Left lobe of liver (tissue), 2 donors: ENCODE measurements around the gene RBM17. TPM values are rescaled to one million over a fixed set of nuclear protein-coding genes. Genes with fewer than 3 reads are reported as not detected.
"Not testable (repeated sequence)": the region's sequence is repeated elsewhere in the genome, so short reads cannot be mapped to it uniquely, and the experiment has no call there.

Experiments used
- ATAC-seq: fragments of 200-7000 bp; cut with Tn5 transposase; one replicate; pipeline ENCODE4 v1.9.1; 2020; ENCODE audit warnings: mild to moderate bottlenecking, moderate library complexity
- DNase-seq: peaks from one replicate; pipeline ENCODE4 v3.0.0-alpha.2; 2020; ENCODE audit warnings: low spot score
- total RNA-seq: library from RNA; stranded (reverse); gene quantifications from one replicate; pipeline ENCODE4 v1.2.1, GENCODE V29; 2021
- donor health status: DM: no; HTN: no; CAD: no; lungs with moderate emphysema.
- donor health status: DM: no; HTN: yes; CAD: no.

RBM17 gene
- total RNA-seq, 1 donor from 2014 or later = 24.3 TPM

DNA sequence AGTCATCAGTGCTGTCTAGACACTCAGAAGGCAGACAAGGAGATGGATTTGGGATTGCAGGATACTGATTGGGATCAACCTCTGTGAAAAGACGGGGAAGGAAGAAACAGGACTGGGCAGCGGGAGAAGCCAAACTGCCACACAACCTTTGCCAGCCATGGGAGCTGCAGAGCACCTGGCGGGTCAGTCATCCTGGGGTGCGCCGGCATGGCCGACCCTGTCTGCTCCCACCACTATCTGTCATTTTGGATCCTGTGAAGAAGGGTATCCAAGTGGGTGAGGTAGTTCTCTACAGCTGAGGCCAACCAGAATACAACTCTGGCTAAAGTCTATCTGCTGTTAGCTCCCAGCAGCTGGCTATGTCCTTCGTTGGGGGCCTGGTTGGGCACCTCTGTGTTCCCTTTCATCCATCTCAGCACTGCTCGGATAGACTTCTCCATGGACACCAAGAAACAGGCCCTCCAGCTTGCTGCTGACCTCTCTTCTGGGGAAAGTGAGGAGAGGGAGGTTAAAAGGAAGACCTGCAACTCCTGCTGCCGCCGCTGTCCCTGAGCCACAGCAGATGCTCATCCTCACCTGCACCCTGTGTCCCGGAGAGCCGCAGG lies 11.7 kb upstream of the RBM17 start:
- ATAC-seq = no peak

DNA sequence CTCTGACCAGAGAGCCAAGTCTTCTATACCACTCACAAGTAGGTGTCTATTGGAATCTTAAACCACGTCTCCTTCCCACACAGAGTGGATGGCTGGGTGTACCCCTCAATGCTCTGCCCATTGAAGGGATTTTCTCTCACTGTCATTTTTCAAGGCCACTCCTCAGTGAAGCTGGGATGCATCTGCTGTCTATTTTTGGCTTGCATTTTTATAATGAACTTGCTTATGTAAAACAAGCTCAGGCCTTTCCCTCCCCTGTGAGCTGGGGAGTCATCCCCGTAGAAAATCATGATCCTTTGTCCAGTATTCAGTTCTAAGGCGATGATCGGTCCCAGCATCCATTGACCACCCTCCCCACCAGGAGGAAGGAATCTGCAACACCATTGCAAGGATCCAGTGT lies 9.8 kb upstream of the RBM17 start:
- DNase-seq (peak; percentile 14), ATAC-seq (no peak)

More for the DNA sequence above, 11.7 kb upstream of the RBM17 start:
- peak; percentile 27 for DNase-seq

DNA sequence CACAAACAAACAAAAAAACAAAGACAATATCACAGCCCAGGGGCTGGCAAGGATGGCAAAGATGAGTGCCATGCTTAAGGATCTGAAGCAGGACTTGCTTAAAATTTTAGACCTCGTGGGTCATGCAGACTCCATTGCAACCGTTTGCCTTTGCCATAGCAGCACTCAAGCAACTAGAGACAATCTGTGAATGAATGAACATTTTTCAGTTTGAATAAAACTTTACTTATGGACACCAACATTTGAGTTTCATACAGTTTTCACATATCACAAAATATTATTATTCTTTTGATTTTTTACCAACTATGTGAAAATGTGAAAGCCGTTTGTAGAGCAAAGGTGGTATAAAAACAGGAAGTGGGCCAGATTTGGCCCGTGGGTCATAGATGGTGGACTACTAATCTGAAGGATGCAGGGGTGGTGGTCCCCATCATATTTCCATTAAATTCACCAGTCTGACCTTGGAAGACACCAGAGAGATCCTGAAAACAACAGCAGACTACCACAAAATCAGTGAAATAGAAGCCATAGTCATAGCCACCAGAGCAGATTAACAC lies 8.3 kb upstream of the RBM17 start:
- DNase-seq (no peak), ATAC-seq (no peak)

DNA sequence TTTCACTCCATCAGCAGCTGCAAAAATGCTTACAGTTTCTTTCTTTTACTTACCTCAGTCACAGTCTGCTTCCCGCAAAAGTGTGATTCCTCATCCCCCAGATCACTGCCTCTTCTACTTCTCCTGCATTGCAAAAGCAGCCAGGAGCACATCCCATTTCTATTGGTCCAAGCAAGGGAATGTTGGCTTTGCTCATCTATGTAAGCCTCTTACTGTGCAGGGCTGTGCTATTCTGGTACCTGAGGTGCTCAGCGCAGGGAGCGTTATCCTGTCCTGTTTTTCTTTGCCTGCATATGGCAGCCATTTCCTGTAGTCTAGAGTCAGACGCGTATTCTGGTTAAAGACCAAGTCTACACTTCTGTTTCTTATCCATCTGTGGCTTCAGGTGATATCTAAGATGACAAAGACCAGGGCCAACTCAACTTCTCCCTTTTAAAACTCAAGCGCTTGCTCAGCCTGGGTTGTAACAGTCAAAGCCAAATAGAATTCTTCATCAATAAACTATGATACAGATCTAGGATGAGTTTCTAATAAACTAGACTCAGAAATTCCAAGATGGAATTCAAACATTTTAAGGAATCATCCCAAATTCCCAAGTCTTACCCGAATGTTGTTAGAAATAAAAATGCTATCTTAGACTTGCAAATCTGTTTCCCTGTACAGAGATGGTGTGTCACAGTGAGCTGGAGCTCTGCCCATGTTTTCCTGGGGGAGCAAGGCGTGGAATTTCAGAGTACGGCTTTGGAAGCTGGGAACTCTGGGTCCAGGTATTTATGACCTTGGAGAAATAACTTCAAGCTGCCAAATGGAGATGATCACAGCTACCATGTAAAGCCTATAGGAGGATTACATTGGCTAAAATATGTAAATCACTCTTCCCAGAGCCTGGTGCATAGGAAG lies 6.1 kb upstream of the RBM17 start:
- ATAC-seq (no peak), DNase-seq (no peak)

GRCh38 chr10:6083523-6084475 lies 5.0 kb upstream of the RBM17 start:
- ATAC-seq (no peak), DNase-seq (no peak)

DNA sequence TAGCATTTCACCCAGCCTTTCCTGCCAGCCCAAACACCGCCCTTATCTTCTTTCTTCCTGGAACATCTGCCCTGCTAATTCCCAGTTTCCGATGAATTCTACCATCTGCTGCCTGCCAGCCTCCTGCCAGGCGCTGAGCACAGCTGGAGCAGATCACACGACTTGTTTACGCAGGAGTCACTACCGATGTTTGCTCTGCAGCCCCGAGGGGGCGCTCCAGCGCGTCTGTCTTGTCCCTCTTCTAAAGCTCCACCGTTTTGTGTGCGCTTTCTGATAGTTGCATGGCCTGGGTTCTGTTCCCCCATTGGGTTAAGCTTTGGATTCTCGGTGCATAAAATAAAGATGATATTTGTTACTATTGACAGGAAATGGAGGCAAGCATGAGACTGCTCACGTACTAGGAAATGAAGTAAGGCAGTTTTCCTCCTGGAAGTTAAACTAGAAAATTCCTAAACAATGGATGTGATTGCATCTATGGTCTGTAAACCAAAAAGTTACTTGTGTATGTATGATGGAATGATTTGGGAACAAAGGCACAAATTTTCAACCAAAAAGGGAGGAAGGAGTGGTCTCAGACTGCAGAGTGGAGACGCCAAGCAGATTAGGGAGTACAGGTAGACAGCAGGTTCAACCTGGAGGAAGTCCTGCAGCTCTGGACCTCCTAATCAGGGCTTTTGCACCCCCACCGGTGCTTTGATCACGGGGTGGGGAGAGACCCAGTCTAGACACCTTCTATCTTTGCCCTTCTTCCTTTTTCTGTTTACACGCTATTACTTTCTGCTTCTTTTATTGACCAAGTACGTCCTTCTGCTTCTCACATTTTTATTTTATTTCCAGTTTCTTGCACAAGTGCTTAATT lies 2.2 kb upstream of the RBM17 start:
- ATAC-seq = peak; percentile 78
- DNase-seq = peak; percentile 87

DNA sequence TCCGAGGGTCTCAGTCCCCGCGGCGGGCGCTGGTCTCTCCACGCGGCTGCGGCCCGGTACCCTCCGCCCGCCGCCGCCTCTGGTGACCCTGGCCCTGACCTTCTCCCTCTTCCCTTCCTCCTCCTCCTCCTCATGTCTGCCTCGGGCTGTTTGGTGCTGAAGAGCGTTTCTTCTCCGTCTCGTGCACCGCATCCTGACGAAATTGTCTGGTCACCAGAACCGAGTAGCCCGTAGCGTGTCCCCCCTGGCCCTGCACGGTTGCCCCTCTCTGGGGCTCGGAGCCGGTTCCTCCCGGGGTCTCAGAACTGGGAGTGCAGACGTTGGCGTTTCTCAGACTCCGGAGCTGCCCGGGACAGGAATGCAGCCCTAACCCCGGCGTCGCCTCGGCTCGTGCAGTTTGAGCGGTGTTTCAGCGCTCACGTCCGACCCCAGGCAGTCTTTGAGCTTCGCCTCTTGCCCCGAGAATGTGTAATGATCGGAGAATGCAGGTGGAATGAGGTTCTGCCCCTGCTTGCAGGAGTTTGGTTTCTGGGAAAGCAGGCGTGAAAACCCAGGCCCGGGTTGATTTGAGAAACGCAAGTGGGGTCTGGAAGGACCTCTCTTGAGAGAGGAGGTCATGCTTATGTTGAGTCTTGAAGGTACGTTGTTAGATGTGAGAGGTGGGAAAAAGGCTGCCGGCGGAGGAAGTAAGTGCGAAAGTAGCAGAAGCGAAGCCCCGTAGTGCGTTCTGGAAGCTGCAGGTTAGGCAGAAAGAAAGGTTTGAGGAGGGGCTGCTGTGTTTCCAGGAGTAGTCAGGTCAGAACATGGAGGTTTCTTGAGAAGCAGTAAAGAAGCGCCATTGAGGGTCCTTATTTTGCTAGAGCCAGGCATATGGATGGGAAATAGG lies 743 bp downstream of the RBM17 start:
- DNase-seq = peak; percentile 53
- peak; percentile 28 for ATAC-seq

DNA sequence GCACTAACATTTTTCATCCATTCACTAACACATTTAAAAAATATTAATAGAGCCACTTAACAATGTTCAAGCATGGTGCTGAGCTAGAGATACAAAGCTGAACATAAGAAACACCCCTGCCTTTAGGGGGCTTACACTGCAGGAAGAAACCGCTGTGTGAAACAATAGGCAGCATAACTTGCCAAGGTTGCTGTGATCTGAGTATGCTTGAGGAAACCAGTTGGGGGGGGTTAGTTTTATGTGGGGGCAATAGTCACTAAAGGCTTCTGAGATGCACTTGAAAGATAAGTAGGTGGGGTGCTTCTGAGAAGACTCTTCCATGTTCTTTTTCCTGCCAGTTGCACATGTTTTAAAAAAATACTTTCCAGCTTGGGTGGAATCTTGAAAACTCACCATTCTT lies 2.8 kb downstream of the RBM17 start:
- ATAC-seq = no peak
- no peak for DNase-seq

- ATAC-seq (no peak), DNase-seq (no peak)
Measured at GRCh38 chr10:6092731-6093130, 3.9 kb downstream of the RBM17 start.

- DNase-seq (no peak), ATAC-seq (no peak)
Measured at GRCh38 chr10:6095810-6096570, 7.2 kb downstream of the RBM17 start.

- DNase-seq (no peak), ATAC-seq (no peak)
Measured at GRCh38 chr10:6097063-6097462, 8.2 kb downstream of the RBM17 start.

- DNase-seq (no peak), ATAC-seq (no peak)
Measured at GRCh38 chr10:6098156-6098555, 9.3 kb downstream of the RBM17 start.

DNA sequence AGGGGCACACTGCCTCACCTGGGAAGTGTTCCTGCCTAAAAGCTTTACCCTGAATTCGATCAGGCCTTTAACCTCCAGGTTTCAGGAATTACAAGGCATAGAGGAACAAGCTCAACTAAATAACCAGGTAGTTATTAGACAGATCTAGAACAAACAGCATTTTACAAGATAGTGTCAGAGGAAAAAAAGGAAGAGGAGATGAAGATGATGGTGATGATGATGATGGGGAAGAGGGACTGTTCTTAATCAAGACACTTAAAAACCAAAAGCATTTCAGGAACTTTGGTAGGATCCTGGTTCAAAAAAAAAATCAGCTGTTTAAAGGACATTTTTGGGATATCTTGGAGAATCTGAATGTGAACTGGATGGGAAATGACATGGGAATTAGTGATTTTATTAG lies 11.5 kb downstream of the RBM17 start:
- ATAC-seq (no peak), DNase-seq (no peak)

DNA sequence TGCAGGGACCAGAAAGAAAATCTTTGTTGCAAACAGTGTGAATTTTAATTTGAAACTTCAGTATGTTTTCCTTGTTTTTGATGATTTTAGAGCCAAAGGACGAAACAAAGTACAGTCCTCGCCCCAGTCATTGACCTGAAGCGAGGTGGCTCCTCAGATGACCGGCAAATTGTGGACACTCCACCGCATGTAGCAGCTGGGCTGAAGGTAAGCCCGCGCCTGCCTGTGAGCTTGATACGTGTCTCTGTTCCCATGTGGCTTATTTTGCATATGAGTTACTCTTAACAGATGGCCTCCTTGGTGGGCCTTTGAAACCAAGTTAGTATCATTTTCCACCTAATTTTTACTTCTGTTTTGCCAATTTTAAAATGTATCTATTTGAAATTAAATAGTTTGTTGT lies 12.3 kb downstream of the RBM17 start:
- DNase-seq (peak; percentile 78), ATAC-seq (peak; percentile 91)

DNA sequence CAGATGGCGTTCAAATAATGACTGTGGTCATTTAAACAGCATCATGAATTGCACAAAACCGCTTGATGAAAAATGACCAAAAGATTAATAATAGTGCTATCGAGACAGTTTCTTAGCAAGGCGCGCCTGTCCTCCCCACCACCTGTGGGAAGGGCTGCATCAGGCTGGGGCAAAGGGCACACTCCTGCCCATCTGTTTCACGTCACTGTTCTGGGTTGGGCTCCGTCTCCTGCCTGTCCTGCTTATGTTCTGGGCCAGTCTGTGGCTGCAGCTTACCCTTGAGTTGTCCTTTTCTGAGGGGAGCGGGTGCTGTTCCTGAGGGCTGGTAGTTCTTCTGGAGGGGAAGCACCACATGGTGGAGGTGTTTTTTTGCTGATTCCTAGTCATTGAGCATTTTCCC lies 13.3 kb downstream of the RBM17 start:
- peak; percentile 98 for ATAC-seq
- peak; percentile 81 for DNase-seq

DNA sequence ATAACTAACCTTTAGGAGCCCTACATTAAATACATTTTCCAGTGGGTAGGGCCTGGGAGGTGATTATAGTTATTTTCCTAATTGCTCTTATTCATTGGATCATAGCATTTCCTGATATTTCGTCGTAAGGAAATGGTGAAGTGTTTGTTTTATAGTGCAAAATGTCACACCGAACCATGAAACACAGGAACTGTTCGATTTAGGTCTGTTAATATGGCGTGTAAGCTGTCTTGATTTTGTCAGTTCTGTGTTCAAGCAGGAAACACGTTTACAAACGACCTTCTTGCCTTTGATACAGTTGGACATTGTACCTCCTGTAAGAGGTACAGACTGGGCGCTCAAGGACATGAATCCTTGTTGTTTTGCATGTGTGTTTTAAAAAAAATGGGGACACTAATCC lies 14.8 kb downstream of the RBM17 start:
- DNase-seq = no peak
- ATAC-seq = no peak

DNA sequence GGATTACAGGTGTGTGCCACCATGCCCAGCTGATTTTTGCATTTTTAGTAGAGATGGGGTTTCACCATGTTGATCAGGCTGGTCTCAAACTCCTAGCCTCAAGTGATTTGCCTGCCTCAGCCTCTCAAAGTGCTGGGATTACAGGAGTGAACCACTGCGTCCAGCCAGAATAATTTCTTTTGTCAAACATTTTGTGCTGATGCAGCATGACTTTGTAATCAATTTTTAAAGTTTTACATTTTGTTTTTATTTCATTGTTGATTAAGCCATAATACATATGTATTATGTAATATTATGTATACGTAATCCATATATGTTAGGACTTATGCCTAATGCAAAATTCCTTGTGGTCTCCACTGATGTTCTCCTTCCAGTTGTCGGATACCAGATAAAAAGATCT lies 18.8 kb downstream of the RBM17 start:
- not testable (repeated sequence) for DNase-seq, ATAC-seq

DNA sequence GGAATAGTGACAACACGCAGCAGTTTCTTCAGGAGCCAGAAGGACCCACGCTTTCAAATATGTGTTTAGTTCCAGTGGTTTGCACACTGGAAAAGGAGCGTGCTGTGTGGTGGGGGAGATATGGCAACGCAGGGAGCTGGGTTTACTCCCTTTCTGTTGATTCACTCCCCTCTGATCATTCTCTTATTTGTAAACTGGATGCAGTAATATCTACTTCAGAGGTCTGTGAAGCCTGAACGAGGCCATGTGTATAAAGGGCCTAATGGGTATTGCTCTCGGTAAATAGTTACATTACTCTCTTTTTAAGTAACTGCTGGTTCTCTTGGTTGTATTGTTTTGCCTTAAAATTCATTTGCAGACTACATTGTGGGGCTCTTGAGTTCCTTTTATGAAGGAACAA lies 19.2 kb downstream of the RBM17 start:
- ATAC-seq (no peak), DNase-seq (no peak)
